Nephron (organoid): ENCODE measurements around the gene EMD.

ENCODE experiments used
- H3K27ac Mint-ChIP-seq, 3 experiments: 2 replicates each; pipeline ENCODE4 v1.8.0; 2020; ENCODE audit warnings: mixed read lengths in 3 of 3, mild to moderate bottlenecking in 2 of 3, moderate library complexity in 1 of 3
- H3K27me3 Mint-ChIP-seq: 2 replicates; pipeline ENCODE4 v1.8.0; 2021; ENCODE audit warnings: low read depth, mild to moderate bottlenecking, moderate library complexity, mixed read lengths
- H3K36me3 Mint-ChIP-seq: 2 replicates; pipeline ENCODE4 v1.8.0; 2020; ENCODE audit warnings: low read depth, mixed read lengths
- H3K4me1 Mint-ChIP-seq: 2 replicates; pipeline ENCODE4 v1.8.0; 2020; ENCODE audit warnings: mixed read lengths
- H3K4me3 Mint-ChIP-seq, 3 experiments: 2 replicates each; pipeline ENCODE4 v1.8.0; 2020; ENCODE audit warnings: mild to moderate bottlenecking in 3 of 3, mixed read lengths in 3 of 3, moderate library complexity in 2 of 3
- H3K9me3 Mint-ChIP-seq: 2 replicates; pipeline ENCODE4 v1.8.0; 2020; ENCODE audit warnings: mixed read lengths
- TF ChIP-seq, protein P1 (sequence below), 3 experiments: fragments of 200-600 bp; sonication (generic); IDR thresholded peaks; one replicate each; pipeline ENCODE4 v1.5.0; 2021; ENCODE audit warnings: antibody characterized with exemption in 3 of 3; ENCODE audit not compliant: unreplicated experiment in 3 of 3

The EMD gene

GRCh38 chrX:154379569-154379951 lies 465 bp downstream of the EMD start:
- H3K9me3 Mint-ChIP-seq: peaks cover 12% of the 10 kb centered on the region
- TF ChIP-seq, protein P1, sequence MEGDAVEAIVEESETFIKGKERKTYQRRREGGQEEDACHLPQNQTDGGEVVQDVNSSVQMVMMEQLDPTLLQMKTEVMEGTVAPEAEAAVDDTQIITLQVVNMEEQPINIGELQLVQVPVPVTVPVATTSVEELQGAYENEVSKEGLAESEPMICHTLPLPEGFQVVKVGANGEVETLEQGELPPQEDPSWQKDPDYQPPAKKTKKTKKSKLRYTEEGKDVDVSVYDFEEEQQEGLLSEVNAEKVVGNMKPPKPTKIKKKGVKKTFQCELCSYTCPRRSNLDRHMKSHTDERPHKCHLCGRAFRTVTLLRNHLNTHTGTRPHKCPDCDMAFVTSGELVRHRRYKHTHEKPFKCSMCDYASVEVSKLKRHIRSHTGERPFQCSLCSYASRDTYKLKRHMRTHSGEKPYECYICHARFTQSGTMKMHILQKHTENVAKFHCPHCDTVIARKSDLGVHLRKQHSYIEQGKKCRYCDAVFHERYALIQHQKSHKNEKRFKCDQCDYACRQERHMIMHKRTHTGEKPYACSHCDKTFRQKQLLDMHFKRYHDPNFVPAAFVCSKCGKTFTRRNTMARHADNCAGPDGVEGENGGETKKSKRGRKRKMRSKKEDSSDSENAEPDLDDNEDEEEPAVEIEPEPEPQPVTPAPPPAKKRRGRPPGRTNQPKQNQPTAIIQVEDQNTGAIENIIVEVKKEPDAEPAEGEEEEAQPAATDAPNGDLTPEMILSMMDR (IDR thresholded peaks at IDR 0.05; ENCODE audit: unreplicated experiment in 3 of 3): no peak
- H3K4me1 Mint-ChIP-seq: peaks cover 8% of the 10 kb centered on the region
- H3K36me3 Mint-ChIP-seq: peaks cover 5% of the 10 kb centered on the region
- H3K4me3 Mint-ChIP-seq: peak overlapping the region; percentile 86 to 93 (median 93)
- no peaks in the 10 kb centered on the region for H3K27me3 Mint-ChIP-seq
- peak overlapping the region; percentile 42 to 91 (median 78) for H3K27ac Mint-ChIP-seq

- peaks cover 8% of the 10 kb centered on the region for H3K4me1 Mint-ChIP-seq
- TF ChIP-seq, protein P1 (IDR thresholded peaks at IDR 0.05; ENCODE audit: unreplicated experiment in 3 of 3): no peak
- H3K27me3 Mint-ChIP-seq: no peaks in the 10 kb centered on the region
- H3K27ac Mint-ChIP-seq: peak overlapping the region; percentile 42 to 91 (median 78)
- H3K36me3 Mint-ChIP-seq: peaks cover 5% of the 10 kb centered on the region
- H3K9me3 Mint-ChIP-seq: peaks cover 9% of the 10 kb centered on the region
- H3K4me3 Mint-ChIP-seq: peak overlapping the region; percentile 86 to 93 (median 93)
Observed at GRCh38 chrX:154380153-154380552, 1.1 kb downstream of the EMD start.

DNA sequence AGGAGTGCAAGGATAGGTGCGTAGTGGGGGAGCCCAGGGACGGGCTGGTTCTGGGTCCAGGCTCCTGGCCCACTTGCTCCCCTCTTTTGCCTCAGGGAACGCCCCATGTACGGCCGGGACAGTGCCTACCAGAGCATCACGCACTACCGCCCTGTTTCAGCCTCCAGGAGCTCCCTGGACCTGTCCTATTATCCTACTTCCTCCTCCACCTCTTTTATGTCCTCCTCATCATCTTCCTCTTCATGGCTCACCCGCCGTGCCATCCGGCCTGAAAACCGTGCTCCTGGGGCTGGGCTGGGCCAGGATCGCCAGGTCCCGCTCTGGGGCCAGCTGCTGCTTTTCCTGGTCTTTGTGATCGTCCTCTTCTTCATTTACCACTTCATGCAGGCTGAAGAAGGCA lies 1.7 kb downstream of the EMD start:
- TF ChIP-seq, protein P1 (IDR thresholded peaks at IDR 0.05; ENCODE audit: unreplicated experiment in 3 of 3): no peak
- peaks cover 7% of the 10 kb centered on the region for H3K9me3 Mint-ChIP-seq
- peak overlapping the region; percentile 54 to 85 (median 67) for H3K27ac Mint-ChIP-seq
- peaks cover 5% of the 10 kb centered on the region for H3K36me3 Mint-ChIP-seq
- no peaks in the 10 kb centered on the region for H3K27me3 Mint-ChIP-seq
- H3K4me3 Mint-ChIP-seq: peak overlapping the region; percentile 86 to 93 (median 93)
- peaks cover 8% of the 10 kb centered on the region for H3K4me1 Mint-ChIP-seq

DNA sequence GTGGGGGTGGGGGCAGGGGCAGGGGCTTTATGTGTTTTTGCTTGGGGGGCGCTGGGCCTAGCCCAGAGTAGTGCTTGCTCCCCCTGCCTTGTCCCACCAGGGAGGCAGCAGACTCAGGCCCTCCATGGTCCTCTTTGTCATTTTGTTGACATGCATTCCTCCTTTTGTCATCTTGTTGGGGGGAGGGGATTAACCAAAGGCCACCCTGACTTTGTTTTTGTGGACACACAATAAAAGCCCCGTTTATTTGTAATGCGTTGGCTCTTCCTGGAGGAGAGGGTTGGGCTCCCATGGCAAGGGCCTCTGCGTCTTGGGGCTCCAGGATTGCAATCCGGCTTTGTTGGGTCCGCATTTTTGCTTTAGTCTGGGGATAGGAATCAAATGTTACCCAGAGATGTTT lies 2.2 kb downstream of the EMD start:
- peaks cover 7% of the 10 kb centered on the region for H3K9me3 Mint-ChIP-seq
- H3K27me3 Mint-ChIP-seq: no peaks in the 10 kb centered on the region
- peak overlapping the region in 1 of 3 experiments; percentile 54 for H3K27ac Mint-ChIP-seq
- TF ChIP-seq, protein P1 (IDR thresholded peaks at IDR 0.05; ENCODE audit: unreplicated experiment in 3 of 3): no peak
- peaks cover 5% of the 10 kb centered on the region for H3K36me3 Mint-ChIP-seq
- peaks cover 8% of the 10 kb centered on the region for H3K4me1 Mint-ChIP-seq
- H3K4me3 Mint-ChIP-seq: peak overlapping the region; percentile 6 to 54 (median 43)

DNA sequence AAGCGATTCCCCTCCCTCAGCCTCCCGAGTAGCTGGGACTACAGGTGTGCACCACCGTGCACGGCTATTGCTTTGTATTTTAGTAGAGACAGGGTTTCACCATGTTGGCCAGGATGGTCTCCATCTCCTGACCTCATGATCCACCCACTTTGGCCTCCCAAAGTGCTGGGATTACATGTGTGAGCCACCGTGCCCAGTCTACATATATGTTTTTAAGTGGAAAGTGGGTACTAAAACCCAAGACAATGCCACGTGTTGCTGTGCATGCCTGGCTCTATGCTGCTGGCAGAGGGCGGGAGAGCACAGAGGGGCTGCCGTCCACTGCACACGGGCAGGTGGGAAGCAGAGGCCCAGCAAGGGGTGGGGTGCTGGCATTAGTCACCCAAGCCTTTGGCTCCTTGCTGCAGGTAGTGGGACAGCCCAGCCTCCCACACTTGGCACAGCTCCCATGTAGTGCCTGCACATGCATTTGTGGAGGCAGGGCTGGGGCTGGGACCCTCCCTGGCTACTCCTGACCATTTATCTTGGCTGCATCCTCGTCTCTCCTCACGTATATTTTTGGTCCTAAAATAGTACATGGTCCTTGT lies 3.5 kb downstream of the EMD start:
- TF ChIP-seq, protein P1 (IDR thresholded peaks at IDR 0.05; ENCODE audit: unreplicated experiment in 3 of 3): no peak
- peaks cover 8% of the 10 kb centered on the region for H3K4me1 Mint-ChIP-seq
- H3K9me3 Mint-ChIP-seq: peaks cover 7% of the 10 kb centered on the region
- peaks cover 5% of the 10 kb centered on the region for H3K36me3 Mint-ChIP-seq
- H3K4me3 Mint-ChIP-seq: peak overlapping the region in 2 of 3 experiments; percentile 45 to 64
- peak overlapping the region in 1 of 3 experiments; percentile 57 for H3K27ac Mint-ChIP-seq
- no peaks in the 10 kb centered on the region for H3K27me3 Mint-ChIP-seq
